Activated CD4-positive, alpha-beta T cell treated with anti-CD3 and anti-CD28 coated beads, Interleukin-2, amount 50 U/mL, for 24 hours (primary cell): Measurements from ENCODE around the gene METTL2B.
"Not testable (repeated sequence)": the region's sequence is repeated elsewhere in the genome, so short reads cannot be mapped to it uniquely, and the experiment has no call there.

Source experiments
- DNase-seq, 2 donors: peaks; one replicate each; pipeline ENCODE4 v3.0.0-alpha.2; 2020; ENCODE audit warnings: low read depth in 1 of 2, low spot score in 1 of 2

METTL2B gene

DNA sequence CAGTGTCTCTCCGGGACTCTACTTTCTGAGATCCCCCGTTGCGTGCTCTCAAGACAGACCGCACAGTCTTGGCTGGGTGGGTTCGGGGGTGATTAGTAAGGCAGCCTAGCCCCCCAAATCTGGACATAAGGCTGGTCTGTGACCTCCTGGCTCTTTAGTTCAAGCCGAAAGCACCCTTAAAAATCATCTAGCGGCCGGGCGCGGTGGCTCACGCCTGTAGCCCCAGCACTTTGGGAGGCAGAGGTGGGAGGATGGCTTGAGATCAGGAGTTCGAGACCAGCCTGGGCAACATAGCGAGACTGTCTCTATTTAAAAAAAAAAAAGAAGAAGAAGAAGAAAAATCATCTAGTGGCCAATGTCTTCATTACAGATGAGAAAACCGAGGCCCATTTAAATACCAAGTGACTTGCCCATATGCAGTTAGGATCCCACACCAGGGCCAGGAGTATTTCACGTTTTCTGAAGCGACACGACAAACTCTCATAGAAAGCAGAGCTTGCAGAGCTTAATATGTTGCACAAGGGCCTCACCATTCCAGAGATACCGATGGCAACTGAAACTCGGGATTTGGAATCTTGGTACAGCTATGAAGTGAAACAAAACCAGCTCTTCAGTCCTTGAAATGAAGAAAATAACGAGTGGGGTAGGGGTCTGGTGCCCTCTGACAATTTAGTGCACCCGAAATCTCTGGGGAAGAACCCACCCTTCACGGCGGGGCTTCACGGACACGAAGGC lies 21.6 kb upstream of the METTL2B start:
- DNase-seq = no peak

DNA sequence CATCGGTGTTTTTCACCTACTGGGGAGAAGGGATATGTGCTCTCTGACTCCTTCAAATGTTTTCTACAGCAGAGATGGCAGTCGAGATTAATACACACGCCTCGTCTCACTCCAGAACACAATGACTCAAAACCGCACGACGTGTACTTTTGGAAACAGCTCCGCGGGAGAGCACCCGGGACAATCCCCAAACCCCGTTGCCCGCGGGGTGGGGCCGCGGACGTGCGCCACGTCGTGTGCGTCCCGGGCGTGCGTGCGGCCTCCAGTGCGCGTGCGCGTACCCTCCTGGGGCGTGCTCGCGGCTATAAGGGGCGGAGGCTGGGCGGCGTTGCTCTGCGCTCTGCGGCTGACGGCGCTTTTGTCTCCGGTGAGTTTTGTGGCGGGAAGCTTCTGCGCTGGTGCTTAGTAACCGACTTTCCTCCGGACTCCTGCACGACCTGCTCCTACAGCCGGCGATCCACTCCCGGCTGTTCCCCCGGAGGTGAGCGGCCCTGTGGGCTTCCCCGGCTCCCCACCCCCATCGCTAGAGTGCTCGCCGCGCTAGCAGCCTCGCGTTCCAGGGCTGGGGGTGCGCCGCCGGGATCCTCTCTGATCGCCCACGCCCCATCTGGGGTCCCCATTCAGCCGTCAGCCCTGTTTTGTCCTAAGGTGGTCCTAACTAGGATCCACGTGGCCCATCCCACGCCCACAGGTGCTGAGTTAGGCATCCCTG lies 20.8 kb upstream of the METTL2B start, which contains the start of gene HILPDA:
Gene HILPDA (plus strand): TSS at position 336 of the 712 bp plus-strand sequence. CDS start 1,391 bp downstream, outside the sequence.
- peak; percentile 87 to 95 for DNase-seq

DNA sequence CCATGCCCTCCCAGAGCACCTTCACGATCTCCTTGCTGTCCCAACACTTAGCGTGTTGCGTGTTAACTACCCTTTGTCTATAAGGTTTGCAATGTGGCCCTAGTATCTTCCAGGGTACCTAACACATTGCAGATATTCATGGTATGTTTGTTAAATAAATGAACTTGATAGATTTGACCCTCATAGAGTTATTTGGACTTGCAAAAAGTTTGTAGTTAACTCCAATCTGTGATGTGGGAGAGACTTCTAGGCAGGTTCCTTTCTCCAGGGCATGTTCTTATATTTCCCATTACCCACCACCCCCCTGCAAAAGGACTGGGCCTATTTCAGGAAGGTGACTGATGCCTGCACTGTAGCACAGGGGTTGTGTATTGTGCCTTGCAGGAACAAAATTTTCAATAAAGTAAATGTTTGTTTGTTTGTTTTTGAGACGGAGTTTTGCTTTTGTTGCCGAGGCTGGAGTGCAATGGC lies 20.3 kb upstream of the METTL2B start:
- DNase-seq = no peak

DNA sequence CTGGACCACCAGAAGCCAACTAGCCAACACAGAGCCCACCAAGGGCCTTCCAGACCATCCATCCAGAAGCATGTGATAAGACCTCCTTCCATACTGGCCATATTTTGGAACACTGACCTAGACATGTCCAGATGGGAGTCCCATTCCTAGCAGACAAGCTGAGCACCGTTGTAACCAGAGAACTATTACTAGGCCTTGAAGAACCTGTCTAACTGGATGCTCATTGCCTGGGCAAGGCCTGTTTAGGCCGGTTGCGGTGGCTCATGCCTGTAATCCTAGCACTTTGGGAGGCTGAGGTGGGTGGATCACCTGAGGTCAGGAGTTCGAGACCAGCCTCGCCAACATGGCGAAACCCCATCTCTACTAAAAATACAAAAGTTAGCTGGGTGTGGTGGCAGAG lies 19.2 kb upstream of the METTL2B start:
- DNase-seq = not testable (repeated sequence)

DNA sequence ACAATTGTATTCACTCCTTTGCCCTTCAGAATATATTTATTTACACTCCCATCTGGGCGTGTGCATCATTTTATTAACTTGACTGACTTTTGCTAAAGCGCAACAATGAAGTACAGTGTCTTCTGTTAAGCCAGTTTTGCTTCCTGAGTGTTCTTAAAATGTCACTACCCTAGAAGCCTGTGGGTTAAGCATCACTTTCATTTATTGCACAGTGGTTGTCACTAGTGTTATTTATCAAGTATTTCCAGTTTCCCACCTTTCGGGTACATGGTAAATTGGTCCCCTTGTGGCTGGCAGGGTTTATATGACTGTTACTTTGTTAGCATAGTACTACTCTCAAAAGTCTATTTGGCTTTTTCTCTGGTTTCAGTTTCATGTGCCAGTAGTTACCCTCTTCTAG lies 17.6 kb upstream of the METTL2B start:
- peak in 1 of 2 donors; percentile 27 for DNase-seq

DNA sequence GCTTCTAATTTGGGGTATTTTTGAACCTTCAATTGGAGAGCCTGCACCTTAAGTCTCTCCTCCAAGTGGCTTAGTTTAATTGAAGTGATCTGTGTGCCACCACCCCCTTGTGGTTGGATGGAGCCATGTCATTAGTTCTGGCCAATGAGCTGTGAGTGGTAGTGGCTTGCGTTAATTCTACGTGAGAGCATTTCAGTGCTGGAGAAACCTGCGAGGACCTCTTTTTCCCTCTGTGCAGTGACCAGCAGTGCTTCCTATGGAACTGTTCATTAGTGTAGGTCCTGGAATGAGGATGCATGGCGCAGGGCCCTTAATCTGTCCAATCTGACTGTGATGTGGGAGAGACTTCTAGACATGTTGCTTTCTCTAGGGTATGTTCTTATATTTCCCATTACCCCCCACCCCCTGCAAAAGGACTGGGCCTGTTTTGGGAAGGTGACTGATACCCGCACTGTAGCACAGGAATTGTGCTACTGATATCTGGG lies 17.1 kb upstream of the METTL2B start:
- peak; percentile 18 to 49 for DNase-seq

DNA sequence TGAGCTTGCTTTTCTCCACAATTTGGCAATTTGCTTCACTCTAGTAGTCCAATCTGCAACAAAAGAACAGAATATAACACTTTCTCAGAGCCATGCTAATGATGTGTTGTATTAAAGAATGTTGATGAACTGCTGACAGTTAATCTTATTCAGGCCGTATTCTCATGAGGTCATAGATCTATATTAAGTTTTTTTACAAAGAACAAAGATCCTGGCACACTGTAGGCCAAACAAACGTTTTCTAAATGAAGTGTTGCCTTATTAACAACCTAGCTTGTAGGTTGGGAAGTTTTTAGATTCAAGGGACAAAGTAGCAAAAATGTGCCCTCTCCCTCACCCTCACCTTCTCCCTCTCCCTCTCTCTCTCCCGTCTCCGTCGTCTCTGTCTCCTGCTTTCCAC lies 14.1 kb upstream of the METTL2B start:
- DNase-seq = no peak

DNA sequence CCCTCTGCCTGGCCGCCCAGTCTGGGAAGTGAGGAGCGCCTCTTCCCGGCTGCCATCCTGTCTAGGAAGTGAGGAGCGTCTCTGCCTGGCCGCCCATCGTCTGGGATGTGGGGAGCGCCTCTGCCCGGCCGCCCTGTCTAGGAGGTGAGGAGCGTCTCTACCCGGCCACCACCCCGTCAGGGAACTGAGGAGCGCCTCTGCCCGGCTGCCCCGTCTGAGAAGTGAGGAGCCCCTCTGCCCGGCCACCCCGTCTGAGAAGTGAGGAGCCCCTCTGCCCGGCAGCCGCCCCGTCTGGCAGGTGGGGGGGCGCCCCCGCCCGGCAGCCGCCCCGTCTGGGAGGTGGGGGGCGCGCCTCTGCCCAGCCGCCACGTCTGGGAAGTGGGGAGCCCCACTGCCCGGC lies 13.2 kb upstream of the METTL2B start:
- not testable (repeated sequence) for DNase-seq

DNA sequence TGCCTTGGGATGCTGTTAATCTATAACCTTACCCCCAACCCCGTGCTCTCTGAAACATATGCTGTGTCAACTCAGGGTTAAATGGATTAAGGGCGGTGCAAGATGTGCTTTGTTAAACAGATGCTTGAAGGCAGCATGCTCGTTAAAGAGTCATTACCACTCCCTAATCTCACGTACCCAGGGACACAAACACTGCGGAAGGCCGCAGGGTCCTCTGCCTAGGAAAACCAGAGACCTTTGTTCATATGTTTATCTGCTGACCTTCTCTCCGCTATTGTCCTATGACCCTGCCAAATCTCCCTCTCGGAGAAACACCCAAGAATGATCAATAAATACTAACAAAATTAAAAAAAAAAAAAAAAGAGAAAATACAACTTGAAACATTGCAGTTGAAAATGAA lies 12.6 kb upstream of the METTL2B start:
- DNase-seq = not testable (repeated sequence)

DNA sequence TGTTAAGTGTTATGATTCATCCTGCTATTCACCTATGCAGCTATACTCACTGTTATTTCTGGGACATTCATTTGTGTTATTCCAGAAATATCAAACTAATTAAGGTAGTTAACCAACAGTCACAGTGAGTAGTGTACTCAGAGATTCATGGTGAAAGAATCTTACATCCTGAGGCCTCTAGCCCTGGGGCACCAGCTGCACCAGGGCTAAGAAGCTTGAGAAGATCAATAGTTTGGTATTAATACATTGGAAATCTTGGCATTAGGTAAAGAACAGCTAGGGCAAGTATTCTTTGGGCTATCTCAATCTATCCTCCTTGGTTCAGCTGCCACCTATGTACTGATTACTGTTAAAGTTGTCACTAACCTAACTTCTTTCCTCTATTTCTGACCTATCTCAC lies 9.7 kb upstream of the METTL2B start:
- DNase-seq = not testable (repeated sequence)

DNA sequence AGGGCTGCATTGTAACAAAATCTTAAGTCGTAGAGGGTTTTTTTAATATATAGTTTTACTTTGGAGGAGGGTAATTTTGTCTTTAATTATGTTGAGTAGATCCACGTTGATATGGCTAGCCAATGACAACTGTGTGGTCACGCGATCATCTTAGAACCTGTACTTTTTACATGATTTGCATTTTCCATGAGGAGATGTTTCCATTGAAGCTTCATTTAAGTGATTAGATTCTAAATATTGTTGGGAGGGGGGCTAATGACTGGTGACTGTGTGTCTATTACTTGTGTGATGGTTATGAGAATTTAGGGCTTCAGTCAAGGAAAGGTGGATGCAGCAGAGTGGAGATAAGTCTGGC lies 765 bp downstream of the METTL2B start:
- not testable (repeated sequence) for DNase-seq

DNA sequence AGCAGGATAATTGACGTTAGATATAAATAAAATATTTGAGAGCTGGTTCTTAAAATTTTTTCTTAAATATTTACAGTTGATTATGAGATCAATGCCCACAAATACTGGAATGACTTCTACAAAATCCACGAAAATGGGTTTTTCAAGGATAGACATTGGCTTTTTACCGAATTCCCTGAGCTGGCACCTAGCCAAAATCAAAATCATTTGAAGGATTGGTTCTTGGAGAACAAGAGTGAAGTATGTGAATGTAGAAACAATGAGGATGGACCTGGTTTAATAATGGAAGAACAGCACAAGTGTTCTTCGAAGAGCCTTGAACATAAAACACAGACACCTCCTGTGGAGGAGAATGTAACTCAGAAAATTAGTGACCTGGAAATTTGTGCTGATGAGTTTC lies 2.5 kb downstream of the METTL2B start:
- not testable (repeated sequence) for DNase-seq

DNA sequence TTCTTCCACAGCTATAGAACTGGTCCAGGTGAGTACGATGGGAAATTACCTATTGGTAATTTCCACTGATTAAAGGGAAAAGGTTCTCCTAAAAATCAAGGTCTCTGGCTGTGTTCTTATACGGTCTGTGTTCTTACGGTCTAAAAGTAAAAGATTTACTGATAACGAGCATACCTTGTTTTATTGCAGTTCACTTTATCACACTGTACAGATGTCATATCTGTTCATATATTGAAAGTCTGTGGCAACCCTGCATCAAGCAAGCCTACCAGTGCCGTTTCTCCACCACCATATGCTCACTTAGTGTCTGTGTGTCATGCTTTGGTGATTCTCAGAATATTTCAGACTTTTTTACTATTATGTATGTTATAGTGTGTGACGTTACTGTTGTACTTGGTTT lies 11.6 kb downstream of the METTL2B start:
- DNase-seq = not testable (repeated sequence)

DNA sequence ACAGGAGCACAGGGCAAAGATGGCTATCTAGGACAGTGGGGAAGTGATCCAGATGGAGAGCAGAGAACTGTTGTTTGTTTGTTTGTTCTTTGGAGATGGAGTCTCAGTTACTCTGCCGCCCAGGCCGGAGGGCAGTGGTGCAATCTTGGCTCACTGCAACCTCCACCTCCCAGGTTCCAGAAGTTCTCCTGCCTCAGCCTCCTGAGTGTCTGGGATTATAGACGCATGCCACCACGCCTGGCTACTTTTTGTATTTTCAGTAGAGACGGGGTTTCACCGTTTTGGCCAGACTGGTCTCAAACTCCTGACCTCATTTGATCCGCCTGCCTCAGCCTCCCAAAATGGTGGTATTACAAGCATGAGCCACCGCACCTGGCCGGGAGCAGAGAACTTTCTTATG lies 20.9 kb downstream of the METTL2B start:
- no peak for DNase-seq

DNA sequence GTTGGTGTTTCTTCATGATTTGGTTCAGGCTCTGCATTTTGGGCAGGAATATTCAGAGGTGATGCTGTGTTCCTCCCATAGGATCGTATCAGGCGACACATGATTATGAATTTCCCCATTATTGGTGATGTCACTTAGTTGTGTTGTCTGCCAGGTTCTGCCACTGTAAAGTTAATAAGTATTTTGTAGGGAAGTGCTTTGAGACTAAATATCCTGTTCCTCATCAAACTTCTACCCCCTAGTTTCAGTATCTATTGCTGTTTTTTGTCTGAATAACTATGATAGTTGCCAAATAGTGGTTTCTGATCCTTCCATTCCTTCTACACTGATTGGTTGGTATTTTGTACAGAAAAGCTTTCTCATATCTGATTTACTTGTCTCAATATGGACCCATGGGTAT lies 28.9 kb downstream of the METTL2B start:
- not testable (repeated sequence) for DNase-seq

DNA sequence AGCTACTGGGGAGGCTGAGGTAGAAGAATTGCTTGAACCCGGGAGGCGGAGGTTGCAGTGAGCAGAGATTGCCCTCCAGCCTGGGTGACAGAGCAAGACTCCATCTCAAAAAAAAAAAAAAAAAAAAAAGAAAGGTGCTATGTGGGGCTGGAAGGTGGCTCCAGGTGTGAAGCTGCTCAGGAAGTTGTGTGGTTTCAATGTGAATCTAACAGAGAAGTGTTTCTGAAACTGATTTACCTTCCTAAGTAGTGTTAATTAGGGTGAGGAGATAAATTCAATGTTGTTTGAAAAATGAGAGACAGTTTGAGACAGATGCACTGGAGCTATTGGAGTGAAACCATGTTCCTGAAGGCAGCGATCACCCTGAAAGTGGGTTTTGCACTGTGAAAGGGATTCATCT lies 30.3 kb downstream of the METTL2B start:
- not testable (repeated sequence) for DNase-seq

DNA sequence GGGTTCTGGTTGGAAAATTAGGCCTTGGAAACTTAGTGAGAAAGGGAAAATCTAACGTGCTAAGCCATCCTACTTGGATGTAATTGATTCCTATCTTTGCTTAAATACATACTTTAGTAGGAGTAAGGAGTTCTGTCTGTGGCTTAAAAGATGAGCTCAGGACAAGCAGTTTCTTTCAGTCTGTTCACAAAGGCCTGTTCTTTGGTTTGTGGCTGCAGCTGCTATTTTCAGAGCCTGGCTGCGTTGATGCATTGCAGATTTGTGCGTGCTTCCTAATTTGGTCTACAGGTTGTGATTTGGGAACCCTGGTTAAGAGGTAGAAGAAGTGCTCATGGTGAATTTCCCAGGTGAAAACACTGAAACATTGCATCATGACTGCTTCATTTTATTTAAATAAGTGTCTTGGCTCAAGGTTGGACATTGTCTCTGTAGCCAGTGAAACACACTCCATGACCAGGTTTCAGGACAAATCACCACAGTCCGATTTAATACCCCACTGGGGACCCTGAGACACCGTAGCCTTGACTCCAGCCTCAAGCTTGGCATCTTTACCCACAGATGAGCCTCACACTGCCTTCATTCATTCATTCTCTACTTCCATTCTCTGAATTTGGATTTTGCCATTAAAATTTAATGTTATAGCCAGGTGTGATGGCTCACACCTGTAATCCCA lies 30.9 kb downstream of the METTL2B start:
- not testable (repeated sequence) for DNase-seq

DNA sequence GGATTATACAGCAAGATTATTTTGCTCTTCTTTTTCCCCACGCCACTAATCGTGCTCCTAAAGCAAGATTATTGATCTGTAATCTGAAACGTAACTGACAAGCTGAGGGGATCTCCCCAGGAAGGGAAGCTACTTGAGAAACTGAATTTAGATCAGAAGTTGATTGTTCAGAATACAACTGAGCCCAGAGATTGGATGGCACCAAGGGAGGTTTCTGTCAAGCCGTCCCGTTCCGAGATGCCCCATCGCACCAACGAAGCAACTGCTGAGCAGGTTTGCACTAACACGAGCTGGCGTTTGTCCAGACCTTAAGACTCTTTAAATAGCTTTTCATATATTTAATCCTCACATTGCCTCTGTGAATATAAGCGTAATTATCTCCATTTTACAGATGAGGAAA lies 35.1 kb downstream of the METTL2B start:
- DNase-seq = not testable (repeated sequence)

DNA sequence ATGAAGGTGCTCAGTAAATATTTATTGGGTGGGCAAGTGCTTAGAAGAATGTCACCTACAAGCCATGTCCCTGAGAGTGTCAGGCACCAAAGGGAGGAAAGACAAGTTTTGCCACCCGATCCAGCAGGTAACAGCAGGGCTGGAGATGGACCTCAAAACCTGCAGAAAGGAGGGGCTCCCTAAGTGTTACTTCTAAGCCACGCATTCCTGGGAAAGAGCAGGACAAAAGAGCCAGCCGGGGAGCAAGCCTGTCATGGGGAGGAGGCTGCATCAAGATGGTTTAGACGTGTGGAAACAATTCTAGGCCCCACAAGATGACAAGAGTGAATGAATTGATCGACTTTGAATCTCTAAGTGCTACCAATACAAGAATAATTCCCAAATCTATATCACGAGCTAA lies 38.7 kb downstream of the METTL2B start:
- not testable (repeated sequence) for DNase-seq

DNA sequence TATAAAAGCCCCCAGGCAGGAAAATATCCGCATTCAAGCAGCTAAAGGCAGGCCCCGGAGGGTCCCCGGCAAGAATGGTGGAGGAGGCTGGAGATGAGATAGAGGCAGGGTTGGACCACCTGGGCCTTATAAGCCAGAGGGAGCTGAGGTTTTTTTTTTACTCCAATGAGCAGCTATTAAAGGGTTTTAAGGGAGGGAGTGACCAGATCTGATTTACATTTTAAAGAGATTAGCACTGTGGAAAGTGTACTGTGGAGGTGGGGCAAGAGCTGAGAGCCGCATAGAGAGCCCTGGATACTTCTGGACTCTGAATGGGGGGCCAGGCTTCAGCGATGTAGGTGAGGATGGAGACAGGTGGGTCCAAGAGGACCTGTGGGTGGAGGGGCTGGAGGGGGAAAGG lies 40.5 kb downstream of the METTL2B start:
- not testable (repeated sequence) for DNase-seq

DNA sequence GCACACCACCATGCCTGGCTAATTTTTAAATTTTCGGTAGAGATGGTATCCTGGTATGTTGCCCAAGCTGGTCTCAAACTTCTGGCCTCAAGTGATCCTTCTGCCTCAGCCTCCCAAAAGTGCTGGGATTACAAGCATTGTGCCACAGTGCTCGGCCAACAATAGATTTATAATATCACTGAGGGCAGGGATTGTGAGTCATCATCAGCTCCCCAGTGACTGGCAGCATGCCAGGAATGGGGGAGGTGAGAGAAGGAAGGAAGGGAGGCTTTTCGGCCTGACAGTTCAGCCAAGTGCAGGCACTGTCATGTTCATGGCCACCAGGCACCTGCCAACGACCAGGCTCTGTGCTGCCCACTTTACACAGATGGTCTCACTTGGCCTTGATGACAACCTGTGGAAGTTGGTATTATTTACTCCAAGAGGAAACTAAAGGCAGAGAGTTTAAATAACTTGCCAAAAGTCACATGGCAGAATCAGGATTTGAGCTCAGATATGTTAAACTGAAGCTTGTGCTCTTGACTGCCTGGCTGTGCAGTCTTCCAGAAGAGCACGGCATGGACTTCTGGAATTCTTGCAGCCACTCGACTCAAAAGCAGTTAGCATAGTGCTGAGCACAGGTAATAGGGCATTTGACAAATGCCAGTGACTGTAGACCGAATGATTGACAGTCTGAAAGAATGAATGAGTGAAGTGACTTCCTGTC lies 46.8 kb downstream of the METTL2B start:
- peak; percentile 60 to 78 for DNase-seq
